Tibial nerve (tissue), 4 donors: ENCODE measurements around the gene FKBP1A.

ENCODE experiments used
- EP300 ChIP-seq, 2 donors: sonication (generic); formaldehyde crosslinking; IDR thresholded peaks; one replicate each; pipeline ENCODE4 v1.6.1; 2017; ENCODE audit warnings: antibody characterized with exemption in 2 of 2, mild to moderate bottlenecking in 1 of 2
- TF ChIP-seq, protein P1 (sequence below), 5 experiments: fragments of 200-600 bp in 3 of 5; fragments of 450-650 bp in 2 of 5; sonication (generic) in 3 of 5; IDR thresholded peaks; one replicate each; pipeline ENCODE4 v1.5.1; 2016 to 2019; ENCODE audit warnings: antibody characterized with exemption in 5 of 5, mild to moderate bottlenecking in 3 of 5, moderate library complexity in 2 of 5

DNA sequence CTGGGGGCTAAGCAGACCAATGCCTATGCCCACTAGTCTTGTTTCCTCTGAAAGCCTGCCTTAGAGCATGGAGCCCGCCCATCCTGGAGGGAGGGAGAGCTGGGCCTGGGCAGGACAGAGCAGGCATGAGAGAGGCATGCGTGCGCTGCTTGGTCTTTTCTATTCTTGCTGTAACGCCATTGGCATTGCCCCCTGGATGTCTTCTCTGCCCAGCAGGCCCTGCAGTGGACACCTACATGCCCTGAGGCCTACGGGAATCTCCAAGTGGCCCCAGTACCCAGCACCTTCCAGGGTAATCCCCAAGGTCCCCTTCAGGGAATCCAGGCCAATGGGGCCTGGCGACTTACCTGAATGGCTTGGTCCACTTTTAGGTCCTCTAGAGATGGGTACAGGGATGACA is 72.8 kb downstream of the FKBP1A start:
- TF ChIP-seq EP300 (IDR thresholded peaks at IDR 0.05): no peak
- TF ChIP-seq, protein P1, sequence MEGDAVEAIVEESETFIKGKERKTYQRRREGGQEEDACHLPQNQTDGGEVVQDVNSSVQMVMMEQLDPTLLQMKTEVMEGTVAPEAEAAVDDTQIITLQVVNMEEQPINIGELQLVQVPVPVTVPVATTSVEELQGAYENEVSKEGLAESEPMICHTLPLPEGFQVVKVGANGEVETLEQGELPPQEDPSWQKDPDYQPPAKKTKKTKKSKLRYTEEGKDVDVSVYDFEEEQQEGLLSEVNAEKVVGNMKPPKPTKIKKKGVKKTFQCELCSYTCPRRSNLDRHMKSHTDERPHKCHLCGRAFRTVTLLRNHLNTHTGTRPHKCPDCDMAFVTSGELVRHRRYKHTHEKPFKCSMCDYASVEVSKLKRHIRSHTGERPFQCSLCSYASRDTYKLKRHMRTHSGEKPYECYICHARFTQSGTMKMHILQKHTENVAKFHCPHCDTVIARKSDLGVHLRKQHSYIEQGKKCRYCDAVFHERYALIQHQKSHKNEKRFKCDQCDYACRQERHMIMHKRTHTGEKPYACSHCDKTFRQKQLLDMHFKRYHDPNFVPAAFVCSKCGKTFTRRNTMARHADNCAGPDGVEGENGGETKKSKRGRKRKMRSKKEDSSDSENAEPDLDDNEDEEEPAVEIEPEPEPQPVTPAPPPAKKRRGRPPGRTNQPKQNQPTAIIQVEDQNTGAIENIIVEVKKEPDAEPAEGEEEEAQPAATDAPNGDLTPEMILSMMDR (IDR thresholded peaks at IDR 0.05): no peak
